AML-193 (cell line): ENCODE results near the gene SWAP70.
"Not testable (repeated sequence)": the region's sequence is repeated elsewhere in the genome, so short reads cannot be mapped to it uniquely, and the experiment has no call there.

Experiments
- DNase-seq, 2 experiments: peaks; one replicate each; lab custom pipeline; 2025; lab: John Stamatoyannopoulos, UW

The SWAP70 gene

DNA sequence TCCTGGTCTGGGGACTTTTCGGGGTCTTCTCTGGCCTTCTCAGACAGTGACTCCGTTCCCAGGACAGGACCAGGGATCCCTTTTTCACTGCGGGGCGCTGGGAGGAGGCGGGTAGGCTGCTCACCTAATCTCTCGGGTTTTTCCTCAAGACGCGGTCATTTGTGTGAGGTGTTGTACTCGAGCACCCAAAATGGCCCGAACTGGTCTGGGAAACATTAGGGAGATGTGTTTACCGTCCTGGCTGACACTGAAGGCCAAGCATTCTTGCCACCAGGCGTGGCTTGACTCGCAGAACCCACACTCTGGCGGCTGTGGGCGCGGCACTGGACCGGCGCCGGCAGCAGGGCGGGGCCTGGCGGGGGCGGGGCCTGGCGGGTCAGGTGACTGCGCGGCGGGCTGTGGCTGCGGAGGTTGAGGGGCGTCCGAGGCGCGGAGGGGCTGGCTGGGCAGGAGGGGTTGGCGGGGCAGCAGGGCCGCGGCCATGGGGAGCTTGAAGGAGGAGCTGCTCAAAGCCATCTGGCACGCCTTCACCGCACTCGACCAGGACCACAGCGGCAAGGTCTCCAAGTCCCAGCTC is at the start of gene SWAP70:
Gene SWAP70, plus strand, starts transcription at position 379 of the 577 bp plus-strand sequence. Its CDS starts 103 bp downstream, at position 482.
- peak; percentile 42 to 43 for DNase-seq

DNA sequence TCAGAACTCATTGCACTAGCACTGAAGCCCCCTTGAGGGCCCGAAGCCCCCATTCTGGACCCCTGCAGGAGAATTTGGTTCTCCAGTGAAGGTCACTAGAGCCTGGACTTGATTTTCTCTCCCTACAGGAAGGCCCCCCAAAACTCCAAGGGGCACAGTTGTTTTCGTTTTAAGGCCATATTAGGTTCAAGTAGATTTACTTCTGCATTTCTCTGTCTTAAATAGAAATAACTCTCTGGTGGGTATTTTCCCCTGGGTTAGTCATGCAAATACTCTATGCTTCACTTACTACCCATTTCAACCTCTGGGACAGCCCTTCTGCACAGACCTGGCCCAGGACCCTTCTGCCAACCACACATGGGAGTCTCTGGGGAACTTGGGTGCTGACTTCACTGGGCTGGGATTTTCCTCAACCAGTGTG is 48.8 kb upstream of the SWAP70 start:
- peak; percentile 33 to 55 for DNase-seq

DNA sequence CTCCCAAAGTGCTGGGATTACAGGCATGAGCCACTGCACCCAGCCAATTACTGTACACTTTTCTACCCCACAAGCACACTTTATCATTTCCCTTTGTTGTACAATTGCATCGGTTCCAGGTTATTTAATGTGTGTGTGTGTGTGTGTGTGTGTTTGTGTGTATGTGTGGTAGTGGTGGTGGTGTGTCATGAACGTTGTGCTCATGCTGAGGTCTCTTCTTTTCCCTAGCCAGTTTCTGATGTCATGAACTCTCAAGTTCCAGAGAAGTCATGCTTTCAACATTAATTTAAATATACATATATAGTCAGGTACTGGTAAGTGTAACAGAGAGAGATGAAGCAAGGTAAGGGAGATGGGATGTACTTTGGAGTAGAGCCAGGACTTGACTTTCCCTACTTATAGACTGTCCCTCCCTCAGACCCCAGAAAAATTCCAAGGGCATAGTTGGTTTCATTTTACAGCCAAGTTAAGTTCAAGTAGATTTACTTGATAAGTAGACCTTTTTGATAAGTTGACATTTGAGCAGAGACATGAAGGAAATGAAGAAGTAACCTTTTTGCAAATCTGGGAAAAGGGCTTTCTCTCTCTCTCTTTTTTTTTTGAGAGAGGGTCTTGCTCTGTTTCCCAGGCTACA is 47.7 kb upstream of the SWAP70 start:
- DNase-seq, result no peak

DNA sequence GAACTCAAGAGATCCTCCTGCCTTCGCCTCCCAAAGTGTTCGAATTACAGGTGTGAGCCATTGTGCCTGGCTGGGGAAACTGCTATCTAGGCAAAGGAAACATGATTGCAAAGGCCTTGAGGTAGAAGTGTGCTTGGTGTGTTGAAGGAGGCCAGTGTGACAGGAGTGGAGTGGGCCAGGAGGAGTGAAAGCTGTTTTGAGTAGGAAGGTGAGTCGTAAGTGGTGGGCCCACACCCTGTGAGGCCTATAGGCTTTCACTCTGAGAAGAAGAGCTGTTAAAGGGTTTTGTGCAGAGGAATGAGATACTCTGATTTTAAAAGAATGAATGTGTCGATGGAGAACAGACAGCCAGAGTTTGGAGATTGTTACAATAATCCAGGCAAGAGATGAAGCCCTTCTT is 47.0 kb upstream of the SWAP70 start:
- DNase-seq, result no peak

DNA sequence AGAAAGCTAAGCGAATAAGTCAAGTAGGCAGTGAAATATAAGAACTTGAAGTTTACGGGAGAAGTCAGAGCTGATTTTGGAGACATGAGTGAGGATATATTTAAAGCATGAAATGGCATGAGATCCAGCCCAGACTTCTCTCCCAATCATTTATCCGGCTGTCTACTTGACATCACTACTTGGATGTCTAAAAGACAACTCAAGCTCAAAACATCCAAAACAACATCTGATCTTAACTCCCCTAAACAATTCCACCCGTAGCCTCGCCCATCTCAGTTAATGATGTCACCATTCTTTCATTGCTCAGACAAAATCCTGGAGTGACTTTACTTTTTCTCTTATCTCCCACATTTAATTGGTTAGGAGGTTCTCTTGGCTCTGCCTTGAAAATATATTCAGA is 45.9 kb upstream of the SWAP70 start:
- no peak for DNase-seq

DNA sequence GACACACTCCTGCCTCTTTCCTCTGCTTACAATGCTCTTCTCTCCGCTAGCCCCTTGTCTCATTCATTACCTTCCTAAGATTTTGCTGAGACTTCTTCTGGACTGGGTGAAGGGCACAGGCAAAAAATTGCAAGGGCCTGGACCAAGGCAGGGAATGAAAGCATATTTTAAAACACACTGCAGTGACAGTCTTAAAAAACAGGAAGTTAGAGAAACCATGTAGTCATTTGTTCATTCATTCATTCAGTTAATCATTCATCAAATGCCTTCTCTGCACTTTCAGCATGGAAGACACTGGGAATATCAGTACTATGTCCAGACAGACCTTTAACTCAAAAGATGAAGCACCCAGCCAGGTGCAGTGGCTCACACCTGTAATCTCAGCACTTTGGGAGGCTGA is 44.9 kb upstream of the SWAP70 start:
- no peak for DNase-seq

DNA sequence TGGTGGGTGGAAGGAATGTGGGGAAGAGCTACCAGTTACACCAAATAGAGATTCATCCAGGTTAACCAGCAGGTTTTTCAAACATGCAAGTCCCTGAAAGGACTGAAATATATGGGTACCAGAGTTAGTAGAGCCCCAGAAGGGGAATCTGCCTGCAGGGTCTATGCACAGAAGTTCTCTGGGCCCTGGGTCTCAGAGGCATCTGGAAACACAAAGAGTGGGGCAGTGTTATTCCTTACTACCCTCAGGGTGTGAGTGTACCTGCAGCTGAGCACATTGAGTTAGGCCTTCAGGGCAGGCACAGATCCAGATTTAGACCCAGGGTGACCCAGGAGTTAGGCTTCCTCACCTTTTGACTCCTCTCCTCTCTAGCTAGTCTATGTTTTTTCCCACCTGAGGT is 43.9 kb upstream of the SWAP70 start:
- no peak for DNase-seq

DNA sequence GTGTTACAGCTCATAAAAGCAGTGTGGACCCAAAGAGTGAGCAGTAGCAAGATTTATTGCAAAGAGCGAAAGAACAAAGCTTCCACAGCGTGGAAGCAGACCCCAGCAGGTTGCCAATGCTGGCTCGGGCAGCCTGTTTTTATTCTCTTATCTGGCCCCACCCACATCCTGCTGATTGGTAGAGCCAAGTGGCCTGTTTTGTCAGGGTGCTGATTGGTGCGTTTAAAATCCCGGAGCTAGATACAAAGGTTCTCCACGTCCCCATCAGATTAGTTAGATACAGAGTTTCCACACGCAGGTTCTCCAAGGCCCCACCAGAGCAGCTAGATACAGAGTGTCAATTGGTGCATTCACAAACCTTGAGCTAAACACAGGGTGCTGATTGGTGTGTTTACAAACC is 41.5 kb upstream of the SWAP70 start:
- not testable (repeated sequence) for DNase-seq

DNA sequence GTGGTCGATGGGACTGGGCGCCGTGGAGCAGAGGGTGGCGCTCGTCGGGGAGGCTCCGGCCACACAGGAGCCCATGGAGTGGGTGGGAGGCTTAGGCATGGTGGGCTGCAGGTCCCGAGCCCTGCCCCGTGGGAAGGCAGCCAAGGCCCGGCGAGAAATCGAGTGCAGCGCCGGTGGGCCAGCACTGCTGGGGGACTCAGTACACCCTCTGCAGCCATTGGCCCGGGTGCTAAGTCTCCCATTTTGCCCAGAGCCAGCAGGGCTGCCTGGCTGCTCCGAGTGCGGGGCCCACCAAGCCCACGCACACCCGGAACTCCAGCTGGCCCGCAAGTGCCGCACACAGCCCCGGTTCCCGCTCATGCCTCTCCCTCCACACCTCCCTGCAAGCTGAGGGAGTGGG is 40.8 kb upstream of the SWAP70 start:
- not testable (repeated sequence) for DNase-seq

DNA sequence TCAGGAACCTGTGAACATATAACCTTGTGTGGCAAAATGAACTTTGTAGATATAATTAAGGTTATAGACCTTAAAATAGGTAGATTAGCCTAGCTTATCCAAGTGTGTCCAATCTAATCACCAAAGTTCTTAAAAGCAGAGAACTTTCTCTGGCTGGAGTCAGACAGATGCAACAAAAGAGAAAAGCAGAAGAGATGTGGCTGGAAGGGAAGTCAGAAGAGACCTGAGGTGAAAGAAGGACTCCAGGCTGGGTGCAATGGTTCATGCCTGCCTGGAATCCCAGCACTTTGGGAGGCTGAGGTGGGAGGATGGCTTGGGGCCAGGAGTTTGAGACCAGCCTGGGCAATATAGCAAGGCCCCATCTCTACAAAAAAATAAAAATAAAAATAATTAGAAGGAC is 39.4 kb upstream of the SWAP70 start:
- no peak for DNase-seq

DNA sequence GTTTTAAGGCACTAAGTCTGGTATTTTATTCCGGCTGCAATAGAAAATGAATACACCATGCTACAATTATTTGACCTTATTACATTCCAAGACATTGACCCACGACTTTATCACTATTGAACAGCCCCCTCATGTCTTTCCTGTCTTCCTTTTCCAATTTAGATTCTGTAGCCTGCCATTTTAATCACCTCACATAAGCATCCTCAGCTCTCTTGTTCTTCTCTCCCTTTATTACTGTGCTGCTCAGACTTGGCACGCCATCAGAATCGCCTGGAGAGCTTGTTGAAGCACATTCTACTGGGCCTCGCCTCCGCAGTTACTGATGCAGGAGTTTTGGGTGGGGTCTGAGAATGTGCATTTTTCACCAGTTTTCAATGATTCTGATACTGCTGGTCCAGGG is 38.7 kb upstream of the SWAP70 start:
- no peak for DNase-seq

DNA sequence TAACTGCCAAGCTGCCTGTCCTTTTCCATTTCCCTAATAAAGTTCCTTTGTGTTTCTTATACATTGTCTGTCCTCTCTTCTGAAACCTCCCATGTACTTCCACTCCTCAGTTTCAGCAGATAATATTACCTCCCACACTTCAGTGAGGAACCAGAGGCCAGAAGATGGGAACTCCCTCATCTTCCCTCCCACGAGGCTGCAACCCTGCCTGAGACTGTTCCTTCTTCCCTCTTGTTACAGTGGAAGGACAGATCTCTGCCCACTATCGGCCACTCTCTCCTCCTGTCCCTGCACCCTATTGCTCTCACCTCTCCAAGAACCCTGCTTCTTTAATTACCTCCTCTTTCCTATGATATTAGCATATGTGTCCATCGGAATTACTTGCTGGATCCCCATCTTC is 38.1 kb upstream of the SWAP70 start:
- DNase-seq, result no peak

DNA sequence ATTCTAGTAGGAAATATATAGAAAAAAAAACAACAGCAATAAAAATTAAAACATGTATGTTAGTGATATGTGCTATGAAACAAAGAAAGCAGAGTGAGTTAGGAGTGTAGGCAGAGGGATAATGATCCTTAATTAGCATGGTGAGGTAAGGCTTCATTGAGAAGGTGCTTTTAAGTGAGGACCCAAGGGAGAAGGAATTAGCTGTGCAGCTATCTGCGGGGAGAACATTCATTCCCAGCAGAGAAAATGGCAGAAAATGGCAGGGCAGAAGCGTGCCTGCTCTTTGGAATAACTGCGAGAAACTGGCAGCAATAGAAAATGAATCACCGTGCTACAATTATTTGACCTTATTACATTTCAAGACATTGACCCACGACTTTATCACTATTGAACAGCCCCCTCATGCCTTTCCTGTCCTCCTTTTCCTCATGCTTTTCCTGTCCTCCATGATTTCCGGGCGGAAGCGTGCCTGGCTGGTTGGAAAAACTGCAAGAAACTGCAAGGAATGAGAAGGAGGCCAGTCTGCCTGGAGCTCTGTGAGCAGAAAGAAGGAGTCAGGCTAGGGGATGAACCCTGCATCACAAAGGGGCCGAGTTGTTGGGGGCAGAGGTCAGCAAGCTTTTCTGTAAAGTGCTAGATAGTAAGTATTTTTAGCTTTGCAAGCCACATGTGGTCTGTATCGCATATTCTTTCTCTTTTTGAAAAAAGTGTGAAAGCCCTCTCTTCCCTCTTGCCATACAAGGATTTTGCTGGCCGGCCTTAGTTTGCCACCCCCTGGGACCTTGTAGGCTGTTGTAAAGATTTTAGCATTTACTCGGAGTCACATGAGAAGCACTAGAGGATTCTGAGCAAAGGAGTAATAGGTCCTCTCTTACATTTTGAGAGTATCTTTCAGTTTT is 37.1 kb upstream of the SWAP70 start:
- DNase-seq, result no peak

DNA sequence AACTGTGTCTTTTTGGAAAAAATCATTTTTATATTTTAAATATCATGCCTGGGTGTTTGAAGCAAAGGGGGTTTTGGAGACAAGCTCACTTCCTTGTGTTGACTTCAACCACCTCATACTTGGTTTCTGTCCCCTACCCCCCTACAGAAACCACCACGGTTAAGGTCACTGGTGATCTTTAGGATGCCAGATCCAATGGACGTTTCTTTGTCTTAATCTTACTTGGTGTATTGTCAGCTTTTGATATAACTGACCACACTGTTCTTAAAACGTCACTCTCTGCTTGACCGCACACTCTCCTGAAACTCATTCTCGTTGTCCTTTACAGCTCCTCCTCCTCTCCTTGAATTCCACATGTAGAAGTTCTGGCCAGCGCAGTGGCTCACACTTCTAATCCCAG is 34.8 kb upstream of the SWAP70 start:
- DNase-seq, result no peak

DNA sequence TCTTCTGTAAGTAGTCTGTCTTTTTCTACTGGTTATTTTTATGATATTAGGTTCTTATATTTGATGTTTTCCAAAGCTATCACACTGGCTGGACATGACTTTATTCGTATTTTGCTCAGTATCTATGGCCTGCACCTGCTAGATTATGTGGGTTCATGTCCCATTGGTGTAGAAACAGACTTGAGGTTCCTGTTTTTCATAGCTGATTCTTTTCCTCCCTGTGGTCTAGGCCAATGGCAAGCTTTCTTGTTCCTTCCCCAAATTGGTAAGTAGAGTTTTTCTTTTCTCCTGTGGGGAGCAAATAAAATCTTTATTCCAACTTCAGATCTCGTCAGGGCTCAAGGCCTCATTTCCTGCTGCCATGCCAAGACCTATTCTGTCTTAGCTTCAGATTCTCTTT is 30.2 kb upstream of the SWAP70 start:
- peak; percentile 54 to 58 for DNase-seq

DNA sequence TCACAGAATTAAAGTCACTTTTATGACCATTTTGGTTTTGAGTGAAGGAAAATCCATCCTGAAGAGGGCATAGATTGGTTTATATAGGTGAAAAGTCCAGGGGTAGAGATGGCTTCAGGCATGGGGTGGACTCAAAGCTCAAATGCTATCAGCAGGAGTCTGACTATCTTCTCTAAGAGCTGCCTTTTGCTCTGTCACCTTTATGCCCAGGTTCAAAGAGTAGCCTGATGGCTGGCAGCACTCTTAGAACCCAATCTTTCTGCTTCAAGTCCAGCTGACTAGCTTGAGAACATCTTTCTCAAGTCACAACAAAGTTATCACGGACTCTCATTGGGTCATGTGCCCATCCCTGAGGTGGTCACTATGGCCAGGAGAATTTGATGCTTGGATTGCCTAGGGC is 27.2 kb upstream of the SWAP70 start:
- DNase-seq, result no peak

DNA sequence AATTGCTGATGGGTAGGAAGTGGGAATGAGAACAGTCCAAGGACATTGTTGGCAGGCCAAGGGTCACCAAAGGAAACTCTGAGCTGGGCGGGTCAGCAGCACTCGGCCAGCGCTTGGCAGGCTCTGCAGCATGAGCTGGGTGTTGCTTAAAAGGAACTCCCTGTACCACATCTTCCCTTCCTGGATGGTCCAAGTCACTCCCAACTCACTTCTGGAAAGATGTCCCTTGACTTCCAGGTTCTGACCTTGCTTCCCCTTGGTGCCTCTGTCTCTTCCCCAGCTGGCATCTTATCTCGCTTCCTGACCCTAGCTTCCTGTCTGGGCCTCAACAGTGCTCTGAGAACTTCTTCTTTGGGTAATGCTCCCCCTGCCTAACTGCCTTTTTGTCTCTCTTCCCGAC is 24.8 kb upstream of the SWAP70 start:
- DNase-seq, result no peak

DNA sequence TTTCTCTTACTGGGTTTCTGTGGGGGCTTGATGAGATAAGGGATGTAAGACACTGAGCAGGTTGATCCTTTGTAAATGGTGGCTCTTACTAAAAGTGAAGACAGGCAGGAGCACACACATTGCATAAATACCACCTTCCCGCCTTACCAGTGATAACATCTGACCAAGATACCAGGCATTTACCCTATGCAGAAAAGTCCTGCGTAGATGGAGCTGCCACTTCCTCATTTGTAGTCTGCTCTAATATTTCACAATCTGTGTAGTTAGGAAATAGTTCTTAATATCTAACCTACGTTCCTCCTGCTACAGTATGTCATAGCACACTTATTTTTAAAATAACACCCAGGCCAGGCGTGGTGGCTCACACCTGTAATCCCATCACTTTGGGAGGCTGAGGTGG is 23.9 kb upstream of the SWAP70 start:
- DNase-seq, result peak; percentile 94 to 95

DNA sequence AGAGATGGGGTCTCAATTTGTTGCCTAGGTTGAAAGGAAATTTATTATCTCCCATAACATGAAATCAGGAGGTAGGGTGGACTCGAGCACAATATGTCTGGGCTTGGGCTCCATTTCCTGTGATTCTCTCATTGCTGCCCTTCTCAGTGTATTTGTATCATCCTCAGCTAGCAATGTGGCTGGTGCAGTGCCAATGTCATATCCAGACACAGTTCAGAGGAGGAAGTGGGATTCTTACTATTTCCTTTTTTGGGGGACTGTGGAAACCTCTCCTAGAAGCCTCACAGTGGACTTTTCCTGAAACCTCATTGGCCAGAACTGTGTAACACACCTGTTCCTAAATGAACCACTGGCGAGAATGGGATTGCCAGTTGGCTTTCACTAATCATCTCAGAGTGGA is 21.0 kb upstream of the SWAP70 start:
- DNase-seq, result no peak

DNA sequence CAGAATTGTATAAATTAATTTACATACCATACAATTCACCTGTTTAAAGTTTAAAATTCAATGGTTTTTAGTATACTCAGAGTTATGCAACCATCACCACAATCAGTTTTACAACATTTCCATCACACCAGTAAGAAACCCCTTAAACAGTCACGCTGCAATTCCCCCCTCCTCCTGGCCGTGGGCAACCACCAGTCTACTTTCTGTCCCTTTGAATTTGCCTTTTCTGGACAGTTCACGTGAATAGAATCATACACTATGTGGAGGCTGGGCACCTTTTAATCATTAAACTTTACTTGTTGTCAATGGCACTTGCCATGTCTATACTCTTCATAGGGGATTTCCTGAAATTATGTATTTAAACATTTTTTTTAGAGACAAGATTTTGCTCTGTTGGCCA is 20.1 kb upstream of the SWAP70 start:
- no peak for DNase-seq

DNA sequence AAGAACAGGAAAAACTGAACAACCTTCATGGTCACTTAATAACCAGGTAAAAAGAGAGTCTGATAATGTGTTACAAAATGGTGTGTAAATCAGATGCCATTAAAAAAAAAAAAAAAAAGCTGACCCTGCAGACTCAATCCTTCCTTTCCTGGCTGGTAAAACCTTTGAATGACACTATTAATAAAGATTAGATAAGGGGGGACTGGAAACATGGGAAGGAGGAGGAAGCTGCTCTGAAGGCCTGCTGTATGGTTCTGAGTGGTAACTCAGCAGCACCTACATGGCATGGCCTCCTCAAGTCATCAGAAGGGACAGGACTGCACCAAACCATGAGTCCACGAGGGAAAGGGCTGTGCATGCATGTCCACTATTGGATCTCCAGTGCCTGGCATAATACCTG is 18.0 kb upstream of the SWAP70 start:
- no peak for DNase-seq

DNA sequence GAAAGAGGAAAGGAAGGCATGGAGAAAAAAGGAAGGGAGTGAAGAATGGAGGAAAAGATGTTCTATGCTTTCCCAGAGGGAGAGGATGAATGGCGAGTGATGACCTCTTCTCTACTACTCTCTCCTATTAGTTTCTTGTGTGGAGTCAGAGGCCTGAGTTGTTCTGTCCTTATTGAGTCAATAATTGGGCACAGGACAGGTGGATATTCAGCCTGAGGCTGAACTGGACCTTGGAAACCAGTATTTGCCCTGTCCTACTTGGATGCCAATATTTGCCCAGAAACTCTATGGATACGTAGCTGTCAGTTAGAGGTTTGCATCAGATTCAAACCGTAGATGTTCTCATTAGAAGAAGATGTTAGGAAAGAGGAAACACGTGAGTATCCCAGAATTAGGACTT is 17.6 kb upstream of the SWAP70 start:
- no peak for DNase-seq

DNA sequence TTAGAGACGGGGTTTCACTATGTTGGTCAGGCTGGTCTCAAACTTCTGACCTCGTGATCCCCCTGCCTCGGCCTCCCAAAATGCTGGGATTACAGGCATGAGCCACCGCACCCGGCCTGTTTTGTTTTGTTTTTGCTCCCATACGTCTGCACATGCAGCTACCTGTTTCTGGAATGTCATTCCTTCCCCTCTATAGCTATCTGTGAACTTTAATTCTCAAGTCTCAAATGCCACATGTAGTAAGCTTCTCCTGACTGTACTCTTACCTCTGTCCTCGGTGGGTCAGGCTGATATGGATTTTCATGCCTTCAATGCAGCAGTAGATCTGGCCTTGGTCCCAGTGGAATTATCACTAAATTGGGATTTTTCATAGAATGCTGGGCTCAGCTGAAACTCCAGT is 12.4 kb upstream of the SWAP70 start:
- DNase-seq, result no peak
